Endothelial cell of umbilical vein (primary cell): ENCODE results near the gene DLGAP1.

Experiments
- EZH2 ChIP-seq: IDR thresholded peaks from 2 replicates; pipeline ENCODE4 v1.6.1; 2012; ENCODE audit warnings: borderline replicate concordance, low read depth, mild to moderate bottlenecking, moderate library complexity, low read length, inconsistent platforms; ENCODE audit not compliant: severe bottlenecking
- FOS ChIP-seq: IDR thresholded peaks from 2 replicates; pipeline ENCODE4 v1.6.1; 2011; ENCODE audit warnings: mild to moderate bottlenecking, low read length, moderate library complexity, borderline replicate concordance; ENCODE audit not compliant: insufficient read depth
- GATA2 ChIP-seq: IDR thresholded peaks from 2 replicates; pipeline ENCODE4 v1.7.0; 2011; ENCODE audit warnings: low read depth, mild to moderate bottlenecking, moderate library complexity, mixed read lengths, low read length; ENCODE audit not compliant: insufficient read length, insufficient read depth
- JUN ChIP-seq: IDR thresholded peaks from 2 replicates; pipeline ENCODE4 v1.6.1; 2011; ENCODE audit warnings: borderline replicate concordance, low read depth; ENCODE audit not compliant: insufficient read length, insufficient read depth
- MYC ChIP-seq: IDR thresholded peaks from one replicate; pipeline ENCODE4 v1.6.1; 2011; ENCODE audit warnings: mild to moderate bottlenecking, low read depth, low read length
- POLR2A ChIP-seq: IDR thresholded peaks from 2 replicates; pipeline ENCODE4 v1.6.1; 2012; ENCODE audit warnings: low read depth, mild to moderate bottlenecking, control low read depth, low read length
- POLR2AphosphoS5 ChIP-seq: IDR thresholded peaks from 2 replicates; pipeline ENCODE4 v1.6.1; 2012; ENCODE audit warnings: low read depth, mild to moderate bottlenecking, control low read depth, low read length, moderate library complexity; ENCODE audit not compliant: insufficient read depth
- TF ChIP-seq, protein P1 (sequence below), 2 donors: IDR thresholded peaks; 1 replicate in 1 of 2; 2 replicates in 1 of 2; pipeline ENCODE4 v1.5.1; 2011; ENCODE audit warnings: low read length in 2 of 2, mild to moderate bottlenecking in 2 of 2, moderate library complexity in 2 of 2, control low read depth in 1 of 2, inconsistent platforms in 1 of 2, low read depth in 1 of 2; ENCODE audit not compliant: insufficient read depth in 1 of 2; ENCODE audit errors: extremely low read depth in 1 of 2
- TF ChIP-seq, protein P2 (sequence below): IDR thresholded peaks from 2 replicates; pipeline ENCODE4 v1.6.1; 2011; ENCODE audit not compliant: insufficient read depth, insufficient read length

DNA sequence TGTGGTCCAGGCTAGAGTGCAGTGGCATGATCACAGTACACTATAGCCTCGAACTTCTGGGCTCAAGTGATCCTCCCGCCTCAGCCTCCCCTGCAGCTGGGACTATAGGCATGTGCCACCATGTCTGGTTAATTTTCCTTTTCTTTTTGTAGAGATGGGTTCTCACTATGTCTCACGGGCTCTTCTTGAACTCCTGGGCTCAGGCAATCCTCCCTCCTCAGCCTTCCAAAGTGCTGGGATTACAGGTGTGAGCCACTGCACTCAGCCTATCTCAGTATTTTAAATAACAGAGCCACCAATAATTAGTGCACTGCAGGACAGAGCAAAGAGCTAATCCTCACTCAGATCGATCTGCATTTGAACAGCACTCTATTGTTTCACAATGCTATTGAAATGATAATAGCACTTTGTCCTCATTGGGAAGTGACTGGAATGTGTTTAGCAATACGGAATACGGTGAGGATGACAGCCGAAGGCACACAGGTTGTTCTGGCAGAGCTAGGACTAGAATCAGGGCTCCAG, 335.9 kb downstream of the DLGAP1 start:
- TF ChIP-seq, protein P1, sequence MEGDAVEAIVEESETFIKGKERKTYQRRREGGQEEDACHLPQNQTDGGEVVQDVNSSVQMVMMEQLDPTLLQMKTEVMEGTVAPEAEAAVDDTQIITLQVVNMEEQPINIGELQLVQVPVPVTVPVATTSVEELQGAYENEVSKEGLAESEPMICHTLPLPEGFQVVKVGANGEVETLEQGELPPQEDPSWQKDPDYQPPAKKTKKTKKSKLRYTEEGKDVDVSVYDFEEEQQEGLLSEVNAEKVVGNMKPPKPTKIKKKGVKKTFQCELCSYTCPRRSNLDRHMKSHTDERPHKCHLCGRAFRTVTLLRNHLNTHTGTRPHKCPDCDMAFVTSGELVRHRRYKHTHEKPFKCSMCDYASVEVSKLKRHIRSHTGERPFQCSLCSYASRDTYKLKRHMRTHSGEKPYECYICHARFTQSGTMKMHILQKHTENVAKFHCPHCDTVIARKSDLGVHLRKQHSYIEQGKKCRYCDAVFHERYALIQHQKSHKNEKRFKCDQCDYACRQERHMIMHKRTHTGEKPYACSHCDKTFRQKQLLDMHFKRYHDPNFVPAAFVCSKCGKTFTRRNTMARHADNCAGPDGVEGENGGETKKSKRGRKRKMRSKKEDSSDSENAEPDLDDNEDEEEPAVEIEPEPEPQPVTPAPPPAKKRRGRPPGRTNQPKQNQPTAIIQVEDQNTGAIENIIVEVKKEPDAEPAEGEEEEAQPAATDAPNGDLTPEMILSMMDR (IDR thresholded peaks at IDR 0.05; ENCODE audit: extremely low read depth in 1 of 2, insufficient read depth in 1 of 2, low read depth in 1 of 2, low read length in 2 of 2), result no peak
- no peak for TF ChIP-seq POLR2A
- TF ChIP-seq, protein P2, sequence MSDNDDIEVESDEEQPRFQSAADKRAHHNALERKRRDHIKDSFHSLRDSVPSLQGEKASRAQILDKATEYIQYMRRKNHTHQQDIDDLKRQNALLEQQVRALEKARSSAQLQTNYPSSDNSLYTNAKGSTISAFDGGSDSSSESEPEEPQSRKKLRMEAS, result no peak
- TF ChIP-seq POLR2AphosphoS5, result no peak
- TF ChIP-seq FOS, result no peak
- TF ChIP-seq MYC, result no peak
- no peak for TF ChIP-seq EZH2
- no peak for TF ChIP-seq JUN
- TF ChIP-seq GATA2, result no peak
